IPS-20b (cell line): ENCODE results near the gene PCDHGA4.

Experiments
- H3K27ac ChIP-seq: one replicate; pipeline ENCODE4 v1.5.1; 2013; ENCODE audit warnings: low read length
- H3K27me3 ChIP-seq: 2 replicates; pipeline ENCODE4 v1.6.1; 2013; ENCODE audit warnings: mild to moderate bottlenecking, low read length, inconsistent platforms; ENCODE audit not compliant: insufficient read depth
- H3K36me3 ChIP-seq: 2 replicates; pipeline ENCODE4 v1.6.1; 2013; ENCODE audit warnings: low read depth, mild to moderate bottlenecking, inconsistent platforms, low read length, moderate library complexity; ENCODE audit not compliant: insufficient read depth
- H3K4me1 ChIP-seq: 2 replicates; pipeline ENCODE4 v1.6.1; 2013; ENCODE audit warnings: mild to moderate bottlenecking, control low read depth, inconsistent platforms, low read length, moderate library complexity; ENCODE audit not compliant: insufficient read depth
- H3K4me3 ChIP-seq: 2 replicates; pipeline ENCODE4 v1.5.1; 2013; ENCODE audit warnings: mild to moderate bottlenecking, low read length, inconsistent platforms
- H3K9ac ChIP-seq: 2 replicates; pipeline ENCODE4 v1.6.1; 2013; ENCODE audit warnings: low read depth, mild to moderate bottlenecking, inconsistent platforms, low read length, moderate library complexity
- H3K9me3 ChIP-seq: 2 replicates; pipeline ENCODE4 v1.6.1; 2013; ENCODE audit warnings: mild to moderate bottlenecking, low read depth, low read length, inconsistent platforms; ENCODE audit not compliant: insufficient read depth

Gene PCDHGA4

GRCh38 chr5:141356133-141356532 lies 1.3 kb downstream of the PCDHGA4 start:
- no peak overlapping the region for H3K4me3 ChIP-seq
- H3K9me3 ChIP-seq = peaks cover 71% of the 10 kb centered on the region
- no peaks in the 10 kb centered on the region for H3K4me1 ChIP-seq
- H3K27ac ChIP-seq = no peak overlapping the region
- no peaks in the 10 kb centered on the region; the same call in 1 of the 2 replicates for H3K36me3 ChIP-seq
- H3K27me3 ChIP-seq = no peaks in the 10 kb centered on the region
- H3K9ac ChIP-seq = no peak overlapping the region

GRCh38 chr5:141356950-141357349 lies 2.1 kb downstream of the PCDHGA4 start:
- peaks cover 70% of the 10 kb centered on the region for H3K9me3 ChIP-seq
- H3K27me3 ChIP-seq = no peaks in the 10 kb centered on the region
- no peak overlapping the region for H3K9ac ChIP-seq
- H3K4me1 ChIP-seq = no peaks in the 10 kb centered on the region
- no peak overlapping the region for H3K27ac ChIP-seq
- H3K36me3 ChIP-seq = no peaks in the 10 kb centered on the region; the same call in 1 of the 2 replicates
- no peak overlapping the region for H3K4me3 ChIP-seq

- Histone ChIP-seq H3K36me3 (no peaks in the 10 kb centered on the region; the same call in 1 of the 2 replicates), H3K27ac (no peak within 1 kb of the TSS), H3K4me3 (peak within 1 kb of the TSS; percentile 44; the same call in 1 of the 2 replicates), H3K9me3 (peaks cover 76% of the 10 kb centered on the region), H3K27me3 (no peaks in the 10 kb centered on the region), H3K9ac (no peak within 1 kb of the TSS), H3K4me1 (no peaks in the 10 kb centered on the region)
Measured at GRCh38 chr5:141359790-141360426, 5.1 kb downstream of the PCDHGA4 start, which contains the start of gene PCDHGB2. TSS of gene PCDHGB2 (plus strand) at chr5:141359994. CDS start at chr5:141360136, 142 bp downstream.

GRCh38 chr5:141360685-141361084 lies 5.9 kb downstream of the PCDHGA4 start:
- no peak overlapping the region for H3K9ac ChIP-seq
- H3K27ac ChIP-seq = no peak overlapping the region
- no peaks in the 10 kb centered on the region for H3K27me3 ChIP-seq
- no peak overlapping the region for H3K4me3 ChIP-seq
- H3K36me3 ChIP-seq = no peaks in the 10 kb centered on the region; the same call in 1 of the 2 replicates
- H3K4me1 ChIP-seq = no peaks in the 10 kb centered on the region
- H3K9me3 ChIP-seq = peaks cover 76% of the 10 kb centered on the region

- Histone ChIP-seq H3K9ac (no peak overlapping the region), H3K27ac (no peak overlapping the region), H3K9me3 (peaks cover 75% of the 10 kb centered on the region), H3K27me3 (no peaks in the 10 kb centered on the region), H3K36me3 (no peaks in the 10 kb centered on the region; the same call in 1 of the 2 replicates), H3K4me3 (peak overlapping the region; percentile 23; the same call in 1 of the 2 replicates), H3K4me1 (no peaks in the 10 kb centered on the region)
Measured at GRCh38 chr5:141362719-141363118, 7.9 kb downstream of the PCDHGA4 start.

GRCh38 chr5:141363952-141364660 lies 9.3 kb downstream of the PCDHGA4 start, which contains the start of gene PCDHGA5:
TSS of gene PCDHGA5 (plus strand) at chr5:141364162. CDS start at chr5:141364331, 169 bp downstream.
- H3K4me1 ChIP-seq = no peaks in the 10 kb centered on the region
- H3K27me3 ChIP-seq = no peaks in the 10 kb centered on the region
- H3K4me3 ChIP-seq = 0 out of 2 replicates have a peak within 1 kb of the TSS, but pooled peaks have one; percentile 23
- no peaks in the 10 kb centered on the region; the same call in 1 of the 2 replicates for H3K36me3 ChIP-seq
- H3K9ac ChIP-seq = no peak within 1 kb of the TSS
- peaks cover 68% of the 10 kb centered on the region for H3K9me3 ChIP-seq
- no peak within 1 kb of the TSS for H3K27ac ChIP-seq

GRCh38 chr5:141366016-141366896 lies 11.4 kb downstream of the PCDHGA4 start:
- no peaks in the 10 kb centered on the region for H3K27me3 ChIP-seq
- no peak overlapping the region for H3K4me3 ChIP-seq
- H3K27ac ChIP-seq = no peak overlapping the region
- no peak overlapping the region for H3K9ac ChIP-seq
- no peaks in the 10 kb centered on the region; the same call in 1 of the 2 replicates for H3K36me3 ChIP-seq
- H3K9me3 ChIP-seq = peaks cover 69% of the 10 kb centered on the region
- H3K4me1 ChIP-seq = no peaks in the 10 kb centered on the region

- no peaks in the 10 kb centered on the region for H3K27me3 ChIP-seq
- H3K9me3 ChIP-seq = peaks cover 73% of the 10 kb centered on the region
- H3K36me3 ChIP-seq = no peaks in the 10 kb centered on the region; the same call in 1 of the 2 replicates
- H3K4me3 ChIP-seq = no peak within 1 kb of the TSS; the same call in 1 of the 2 replicates
- H3K9ac ChIP-seq = no peak within 1 kb of the TSS
- no peaks in the 10 kb centered on the region for H3K4me1 ChIP-seq
- no peak within 1 kb of the TSS for H3K27ac ChIP-seq
Measured at GRCh38 chr5:141369994-141370848, 15.4 kb downstream of the PCDHGA4 start, which contains the start of gene PCDHGB3. TSS of gene PCDHGB3 (plus strand) at chr5:141370242. CDS start at chr5:141370395, 153 bp downstream.

GRCh38 chr5:141371572-141372475 lies 17.0 kb downstream of the PCDHGA4 start:
- Histone ChIP-seq H3K9me3 (peaks cover 67% of the 10 kb centered on the region), H3K36me3 (no peaks in the 10 kb centered on the region), H3K27me3 (no peaks in the 10 kb centered on the region), H3K4me3 (no peak overlapping the region; the same call in 1 of the 2 replicates), H3K9ac (no peak overlapping the region), H3K27ac (no peak overlapping the region), H3K4me1 (no peaks in the 10 kb centered on the region)
